ENCODE results near the gene ADK. TPM values are rescaled to one million over a fixed set of nuclear protein-coding genes. Genes with fewer than 3 reads are reported as not detected.
A peak's percentile ranks its signal among the peaks of the same experiment; 100 is the strongest.
"Not testable (repeated sequence)": the region's sequence is repeated elsewhere in the genome, so short reads cannot be mapped to it uniquely, and the experiment has no call there.

The ADK gene
- total RNA-seq, 1 donor from 2014 or later = 26.2 TPM

DNA sequence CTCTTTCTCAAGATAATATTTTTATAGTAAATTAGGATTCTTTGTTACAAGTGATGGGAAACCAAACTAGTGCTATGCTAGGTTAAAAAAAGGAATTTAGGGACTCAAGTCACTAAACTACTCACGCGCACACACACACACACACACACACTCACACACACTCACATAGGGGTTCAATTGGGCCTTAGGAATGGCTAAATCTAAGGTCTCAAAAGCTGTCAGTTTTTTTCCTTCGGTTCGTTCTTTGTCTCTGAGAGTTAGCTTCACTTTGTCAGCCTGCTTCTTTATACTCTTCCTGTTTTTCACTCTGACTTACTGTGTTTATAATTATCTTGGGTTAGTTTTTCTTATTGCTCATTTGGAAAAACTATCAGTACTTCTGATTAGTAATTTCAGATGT, 138.9 kb downstream of the ADK start:
- no peak for DNase-seq (ENCODE audit: low spot score in 2 of 2, unreplicated experiment in 2 of 2)
- H3K9me3 Mint-ChIP-seq = peaks cover 2% of the 10 kb centered on the region
- H3K36me3 Mint-ChIP-seq = no peaks in the 10 kb centered on the region
- peak overlapping the region; percentile 68 for H3K27ac Mint-ChIP-seq
- TF ChIP-seq, protein P1, sequence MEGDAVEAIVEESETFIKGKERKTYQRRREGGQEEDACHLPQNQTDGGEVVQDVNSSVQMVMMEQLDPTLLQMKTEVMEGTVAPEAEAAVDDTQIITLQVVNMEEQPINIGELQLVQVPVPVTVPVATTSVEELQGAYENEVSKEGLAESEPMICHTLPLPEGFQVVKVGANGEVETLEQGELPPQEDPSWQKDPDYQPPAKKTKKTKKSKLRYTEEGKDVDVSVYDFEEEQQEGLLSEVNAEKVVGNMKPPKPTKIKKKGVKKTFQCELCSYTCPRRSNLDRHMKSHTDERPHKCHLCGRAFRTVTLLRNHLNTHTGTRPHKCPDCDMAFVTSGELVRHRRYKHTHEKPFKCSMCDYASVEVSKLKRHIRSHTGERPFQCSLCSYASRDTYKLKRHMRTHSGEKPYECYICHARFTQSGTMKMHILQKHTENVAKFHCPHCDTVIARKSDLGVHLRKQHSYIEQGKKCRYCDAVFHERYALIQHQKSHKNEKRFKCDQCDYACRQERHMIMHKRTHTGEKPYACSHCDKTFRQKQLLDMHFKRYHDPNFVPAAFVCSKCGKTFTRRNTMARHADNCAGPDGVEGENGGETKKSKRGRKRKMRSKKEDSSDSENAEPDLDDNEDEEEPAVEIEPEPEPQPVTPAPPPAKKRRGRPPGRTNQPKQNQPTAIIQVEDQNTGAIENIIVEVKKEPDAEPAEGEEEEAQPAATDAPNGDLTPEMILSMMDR (IDR thresholded peaks at IDR 0.05; ENCODE audit: unreplicated experiment) = no peak
- peaks cover 32% of the 10 kb centered on the region for H3K4me1 Mint-ChIP-seq
- no peaks in the 10 kb centered on the region for H3K27me3 Mint-ChIP-seq (ENCODE audit: low read depth)
- H3K4me3 Mint-ChIP-seq = no peak overlapping the region

DNA sequence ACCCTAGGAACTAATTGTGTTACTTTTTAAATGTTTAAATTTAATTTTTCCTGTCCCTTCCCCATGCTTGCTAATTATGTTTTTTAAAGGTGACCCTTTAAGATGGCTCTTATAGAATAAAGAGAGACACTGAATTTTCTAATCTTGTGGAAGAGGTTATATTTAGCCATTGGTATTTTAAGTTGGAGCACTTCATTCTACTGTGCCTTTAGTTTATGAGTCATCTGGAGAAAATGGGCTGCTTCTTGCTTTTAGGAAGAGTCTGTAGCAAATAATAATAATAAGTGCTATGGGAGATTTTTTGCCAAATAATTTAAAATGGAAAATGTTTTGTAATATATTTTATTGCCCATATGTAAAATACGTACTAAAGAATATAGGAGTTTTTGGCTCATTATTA, 139.7 kb downstream of the ADK start:
- TF ChIP-seq, protein P1 (IDR thresholded peaks at IDR 0.05; ENCODE audit: unreplicated experiment) = no peak
- H3K4me3 Mint-ChIP-seq = no peak overlapping the region
- no peaks in the 10 kb centered on the region for H3K36me3 Mint-ChIP-seq
- no peak for DNase-seq (ENCODE audit: low spot score in 2 of 2, unreplicated experiment in 2 of 2)
- H3K27me3 Mint-ChIP-seq (ENCODE audit: low read depth) = no peaks in the 10 kb centered on the region
- peaks cover 35% of the 10 kb centered on the region for H3K4me1 Mint-ChIP-seq
- peaks cover 4% of the 10 kb centered on the region for H3K9me3 Mint-ChIP-seq
- no peak overlapping the region for H3K27ac Mint-ChIP-seq

DNA sequence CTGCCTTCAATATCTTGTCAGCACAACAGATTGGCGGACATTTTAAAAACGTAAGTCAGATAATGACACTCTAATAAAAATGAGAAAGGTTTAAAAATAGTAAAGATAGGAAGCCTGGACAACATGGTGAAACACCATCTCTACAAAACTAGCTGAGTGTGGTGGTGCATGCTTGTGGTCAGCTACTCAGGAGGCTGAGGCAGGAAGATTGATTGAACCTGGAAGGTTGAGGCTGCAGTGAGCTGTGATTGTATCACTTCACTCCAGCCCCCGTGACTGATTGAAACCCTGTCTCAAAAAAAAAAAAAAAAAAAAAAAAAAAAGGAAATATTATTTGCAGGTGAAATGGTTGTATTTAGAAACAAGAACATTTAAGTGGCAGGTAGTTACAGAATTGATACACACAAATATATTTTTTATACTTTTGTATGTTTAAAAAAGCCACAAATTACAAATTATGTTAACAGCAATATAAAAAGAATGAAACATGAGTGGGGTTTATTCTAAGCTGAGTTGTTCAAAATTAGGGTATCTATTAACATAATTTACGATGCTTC, 141.9 kb downstream of the ADK start:
- Mint-ChIP-seq H3K36me3 (no peaks in the 10 kb centered on the region), H3K4me3 (no peak overlapping the region), H3K27ac (peak overlapping the region; percentile 96), H3K27me3 (ENCODE audit: low read depth) (no peaks in the 10 kb centered on the region), H3K4me1 (peaks cover 35% of the 10 kb centered on the region), H3K9me3 (peaks cover 4% of the 10 kb centered on the region)
- TF ChIP-seq, protein P1 (IDR thresholded peaks at IDR 0.05; ENCODE audit: unreplicated experiment) = no peak
- no peak for DNase-seq (ENCODE audit: low spot score in 2 of 2, unreplicated experiment in 2 of 2)

DNA sequence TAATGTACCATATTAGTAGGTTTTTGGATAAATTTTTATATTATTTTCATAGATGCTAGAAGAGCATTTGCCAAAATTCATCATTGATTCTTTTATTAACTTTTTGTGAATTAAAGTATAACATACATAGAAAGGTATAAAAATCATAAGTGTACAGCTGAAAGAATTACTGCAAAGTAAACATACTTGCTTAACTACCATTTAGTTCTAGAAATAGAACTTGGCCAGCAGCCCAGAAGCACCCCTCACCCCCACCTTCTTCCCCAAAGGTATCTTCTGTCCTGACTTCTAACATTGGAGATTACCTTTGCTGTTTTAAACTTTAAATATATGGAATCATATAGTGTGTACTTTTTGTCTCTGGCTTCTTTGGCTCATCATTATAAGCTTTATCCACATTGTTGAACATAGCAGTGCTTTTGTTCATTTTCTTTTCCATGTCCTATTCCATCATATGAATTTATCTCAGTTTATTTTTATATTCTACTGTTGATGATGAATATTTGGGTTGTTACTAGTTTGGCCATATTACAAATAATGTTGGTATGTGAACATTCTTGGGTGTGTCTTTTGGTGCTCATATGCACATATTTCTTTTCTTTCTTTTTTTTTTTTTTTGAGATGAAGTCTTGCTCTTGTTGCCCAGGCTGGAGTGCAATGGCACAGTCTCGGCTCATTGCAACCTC, 142.8 kb downstream of the ADK start:
- peak overlapping the region; percentile 96 for H3K27ac Mint-ChIP-seq
- TF ChIP-seq, protein P1 (IDR thresholded peaks at IDR 0.05; ENCODE audit: unreplicated experiment) = no peak
- no peak overlapping the region for H3K4me3 Mint-ChIP-seq
- no peaks in the 10 kb centered on the region for H3K27me3 Mint-ChIP-seq (ENCODE audit: low read depth)
- DNase-seq (ENCODE audit: low spot score in 2 of 2, unreplicated experiment in 2 of 2) = peak; percentile 31 to 48
- peaks cover 35% of the 10 kb centered on the region for H3K4me1 Mint-ChIP-seq
- no peaks in the 10 kb centered on the region for H3K36me3 Mint-ChIP-seq
- peaks cover 4% of the 10 kb centered on the region for H3K9me3 Mint-ChIP-seq

DNA sequence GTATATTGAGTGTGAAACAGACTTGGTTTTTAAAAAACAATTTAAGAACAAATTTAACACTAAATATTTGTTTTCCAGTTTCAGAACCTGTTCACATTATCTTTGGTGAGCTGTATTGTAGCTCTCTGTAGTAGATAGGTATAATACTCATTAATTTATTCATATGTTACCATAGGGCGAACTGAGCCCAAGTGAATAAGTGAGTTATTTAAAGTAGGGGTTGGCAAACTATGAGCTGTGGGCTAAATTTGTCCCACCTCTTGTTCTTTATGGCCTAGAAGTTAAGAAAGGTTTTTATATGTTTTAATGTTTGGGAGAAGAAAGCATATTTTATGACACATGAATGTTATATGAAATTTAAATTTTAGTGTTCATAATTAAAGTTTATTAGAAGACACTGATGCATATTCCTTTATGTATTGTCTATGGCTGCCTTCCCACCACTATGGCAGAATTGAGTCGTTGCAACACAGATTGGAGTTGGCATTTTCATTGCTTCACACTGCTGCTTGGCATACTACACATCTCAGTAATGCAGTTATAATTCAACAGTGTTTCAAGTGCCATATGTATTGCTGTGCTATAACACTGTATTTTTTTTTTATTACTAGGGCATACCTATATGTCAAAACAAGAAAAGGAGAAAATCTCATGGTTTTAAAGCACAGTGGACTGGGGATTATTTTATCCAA, 146.5 kb downstream of the ADK start:
- H3K27me3 Mint-ChIP-seq (ENCODE audit: low read depth) = no peaks in the 10 kb centered on the region
- peaks cover 4% of the 10 kb centered on the region for H3K9me3 Mint-ChIP-seq
- H3K27ac Mint-ChIP-seq = no peak overlapping the region
- no peaks in the 10 kb centered on the region for H3K36me3 Mint-ChIP-seq
- H3K4me1 Mint-ChIP-seq = peaks cover 21% of the 10 kb centered on the region
- DNase-seq (ENCODE audit: low spot score in 2 of 2, unreplicated experiment in 2 of 2) = no peak
- no peak overlapping the region for H3K4me3 Mint-ChIP-seq
- TF ChIP-seq, protein P1 (IDR thresholded peaks at IDR 0.05; ENCODE audit: unreplicated experiment) = no peak

DNA sequence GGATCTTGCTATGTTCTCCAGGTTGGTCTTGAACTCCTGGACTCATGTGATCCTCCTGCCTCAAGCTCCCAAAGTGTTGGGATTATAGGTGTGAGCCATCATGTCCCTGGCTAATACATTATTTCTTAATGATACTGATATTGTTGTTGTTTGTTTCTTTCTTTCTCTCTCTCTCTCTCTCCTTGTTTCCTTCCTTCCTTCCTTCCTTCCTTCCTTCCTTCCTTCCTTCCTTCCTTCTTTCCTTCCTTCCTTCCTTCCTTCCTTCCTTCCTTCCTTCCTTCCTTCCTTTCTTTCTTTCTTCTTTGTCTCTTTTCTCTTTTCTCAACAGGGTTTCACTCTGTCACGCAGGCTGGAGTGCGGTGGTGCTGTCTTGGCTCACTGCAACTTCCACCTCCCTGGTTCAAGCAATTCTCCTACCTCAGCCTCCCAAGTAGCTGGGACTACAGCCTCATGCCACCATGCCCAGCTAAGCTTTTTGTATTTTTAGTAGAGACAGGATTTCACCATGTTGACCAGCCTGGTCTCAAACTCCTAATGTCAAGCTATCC, 149.1 kb downstream of the ADK start:
- H3K9me3 Mint-ChIP-seq; H3K36me3 Mint-ChIP-seq; H3K27me3 Mint-ChIP-seq (ENCODE audit: low read depth); H3K4me3 Mint-ChIP-seq; H3K4me1 Mint-ChIP-seq; DNase-seq (ENCODE audit: low spot score in 2 of 2, unreplicated experiment in 2 of 2); H3K27ac Mint-ChIP-seq: not testable (repeated sequence)

All from mesothelial cell of epicardium (in vitro differentiated cells).